Gastrocnemius medialis (tissue), 4 donors: Measurements from ENCODE around the gene HBZ. TPM values are rescaled to one million over a fixed set of nuclear protein-coding genes. Genes with fewer than 3 reads are reported as not detected.

Experiments used
- ATAC-seq, 2 donors: fragments of 150-250 bp; one replicate each; pipeline ENCODE4 v1.9.1; 2016
- DNase-seq, 2 donors: peaks; one replicate each; pipeline ENCODE4 v3.0.0-alpha.2; 2019
- H3K27ac ChIP-seq, 4 donors: fragments of 200-600 bp; sonication (generic); 1 replicate in 1 of 4; 2 replicates in 3 of 4; pipeline ENCODE4 v1.5.1; 2016 to 2018; ENCODE audit warnings: mild to moderate bottlenecking in 2 of 4, moderate library complexity in 1 of 4
- H3K27me3 ChIP-seq, 3 donors: fragments of 200-600 bp; sonication (generic) in 2 of 3; 1 replicate in 1 of 3; 2 replicates in 2 of 3; pipeline versions ENCODE4 v1.5.1 to v1.6.0; 2016 to 2019; ENCODE audit warnings: mild to moderate bottlenecking in 1 of 3, moderate library complexity in 1 of 3
- H3K36me3 ChIP-seq, 2 donors: fragments of 200-600 bp; sonication (generic) in 1 of 2; one replicate each; pipeline ENCODE4 v1.5.1; 2017 to 2018
- H3K4me1 ChIP-seq, 2 donors: fragments of 200-600 bp; sonication (generic) in 1 of 2; one replicate each; pipeline ENCODE4 v1.5.1; 2016 to 2017; ENCODE audit warnings: mild to moderate bottlenecking in 2 of 2
- H3K4me3 ChIP-seq, 4 donors: fragments of 200-600 bp; sonication (generic) in 3 of 4; 1 replicate in 1 of 4; 2 replicates in 3 of 4; pipeline ENCODE4 v1.5.1; 2016 to 2019; ENCODE audit warnings: mild to moderate bottlenecking in 2 of 4
- H3K9me3 ChIP-seq, 3 donors: fragments of 200-600 bp; sonication (generic) in 2 of 3; 1 replicate in 1 of 3; 2 replicates in 2 of 3; pipeline ENCODE4 v1.5.1; 2016 to 2019
- CTCF ChIP-seq, 5 experiments: fragments of 450-650 bp in 3 of 5; fragments of 200-600 bp in 2 of 5; sonication (generic) in 2 of 5; IDR thresholded peaks in 4 of 5; conservative IDR thresholded peaks in 1 of 5; 1 replicate in 4 of 5; 2 replicates in 1 of 5; pipeline ENCODE4 v1.5.1; 2016 to 2019; ENCODE audit warnings: antibody characterized with exemption in 5 of 5, mild to moderate bottlenecking in 3 of 5, moderate library complexity in 3 of 5
- POLR2A ChIP-seq, 2 donors: fragments of 450-650 bp; IDR thresholded peaks; one replicate each; pipeline ENCODE4 v1.6.1; 2017; ENCODE audit warnings: antibody characterized with exemption in 2 of 2, mild to moderate bottlenecking in 2 of 2, moderate library complexity in 2 of 2
- in situ Hi-C, 4 donors: fragments of 200-750 bp; cut with MboI; loops; one replicate each; pipeline versions ENCODE4 v1.15.0 to v1.8.0; 2017; ENCODE audit warnings: low sequenced_read_pairs in 4 of 4
- intact Hi-C: fragments of 100-400 bp; cut with DNase I; formaldehyde crosslinking; loops from one replicate; pipeline ENCODE4 v1.15.1; 2023; ENCODE audit warnings: low total_unique reads
- total RNA-seq, 4 donors: library from RNA; depleted of rRNA; stranded (reverse); fragments of >200 nt; gene quantifications; one replicate each; pipeline versions ENCODE4 v1.1.0 to v1.2.3, GENCODE V29; 2016

HBZ gene
- not detected for total RNA-seq

GRCh38 chr16:152141-153128 lies at the start of gene HBZ:
TSS of gene HBZ (plus strand) at chr16:152644. CDS start at chr16:152910, 266 bp downstream.
- no peak for ATAC-seq
- H3K36me3 ChIP-seq, result no peaks in the 10 kb centered on the region
- DNase-seq, result no peak
- no peak within 1 kb of the TSS for H3K4me3 ChIP-seq
- no peak within 1 kb of the TSS for H3K27ac ChIP-seq
- peaks cover 23 to 47% (median 32%) of the 10 kb centered on the region in 3 donors for H3K27me3 ChIP-seq
- H3K9me3 ChIP-seq, result no peaks in the 10 kb centered on the region
- H3K4me1 ChIP-seq, result peaks cover 6 to 7% of the 10 kb centered on the region in 2 donors
- in situ Hi-C loops (no loop called here), intact Hi-C loops (no loop called here)
- TF ChIP-seq POLR2A (IDR thresholded peaks at IDR 0.05), result no peak
- no peak for TF ChIP-seq CTCF (IDR thresholded peaks at IDR 0.05 in 4 of 5, conservative IDR thresholded peaks at IDR 0.05 in 1 of 5)

- Histone ChIP-seq H3K4me3 (no peak overlapping the region), H3K4me1 (peaks cover 41 to 42% of the 10 kb centered on the region in 2 donors), H3K36me3 (peaks cover 0 to 13% of the 10 kb centered on the region in 2 donors), H3K27me3 (no peaks in the 10 kb centered on the region), H3K27ac (peak overlapping the region; percentile 45 to 88 (median 79)), H3K9me3 (no peaks in the 10 kb centered on the region)
- in situ Hi-C loops, result no loop called here
- TF ChIP-seq POLR2A (IDR thresholded peaks at IDR 0.05) (no peak), CTCF (IDR thresholded peaks at IDR 0.05 in 4 of 5, conservative IDR thresholded peaks at IDR 0.05 in 1 of 5) (no peak)
- DNase-seq, result peak; percentile 37 to 75
- intact Hi-C loops, result no loop called here
- ATAC-seq, result peak; percentile 25 to 39
Measured at GRCh38 chr16:104355-104754, 48.1 kb upstream of the HBZ start.

GRCh38 chr16:104928-105327 lies 47.5 kb upstream of the HBZ start:
- no peak for TF ChIP-seq POLR2A (IDR thresholded peaks at IDR 0.05)
- no peak for TF ChIP-seq CTCF (IDR thresholded peaks at IDR 0.05 in 4 of 5, conservative IDR thresholded peaks at IDR 0.05 in 1 of 5)
- ATAC-seq, result no peak
- no peaks in the 10 kb centered on the region for H3K9me3 ChIP-seq
- in situ Hi-C loops (loop anchor here in 2 of 4 donors (5.0 kb wide), 1 partner anchor 77 kb away; the partner anchor contains the start of gene HBQ1 (in 2 of the 2)), intact Hi-C loops (loop anchor here (5.0 kb wide), 1 partner anchor 247 kb away; the partner anchor contains the start of gene AXIN1)
- H3K27me3 ChIP-seq, result no peaks in the 10 kb centered on the region
- H3K4me1 ChIP-seq, result peaks cover 39 to 41% of the 10 kb centered on the region in 2 donors
- no peak overlapping the region for H3K4me3 ChIP-seq
- peaks cover 0 to 18% of the 10 kb centered on the region in 2 donors for H3K36me3 ChIP-seq
- no peak for DNase-seq
- H3K27ac ChIP-seq, result peak overlapping the region; percentile 45 to 88 (median 79)

GRCh38 chr16:105521-105920 lies 46.9 kb upstream of the HBZ start:
- TF ChIP-seq CTCF (IDR thresholded peaks at IDR 0.05 in 4 of 5, conservative IDR thresholded peaks at IDR 0.05 in 1 of 5) (no peak), POLR2A (IDR thresholded peaks at IDR 0.05) (no peak)
- Histone ChIP-seq H3K4me1 (peaks cover 39 to 41% of the 10 kb centered on the region in 2 donors), H3K27ac (no peak overlapping the region), H3K27me3 (no peaks in the 10 kb centered on the region), H3K4me3 (no peak overlapping the region), H3K36me3 (peaks cover 0 to 24% of the 10 kb centered on the region in 2 donors), H3K9me3 (no peaks in the 10 kb centered on the region)
- in situ Hi-C loops (loop anchor here in 2 of 4 donors (5.0 kb wide), 1 partner anchor 77 kb away; the partner anchor contains the start of gene HBQ1 (in 2 of the 2)), intact Hi-C loops (loop anchor here (5.0 kb wide), 1 partner anchor 247 kb away; the partner anchor contains the start of gene AXIN1)
- DNase-seq (no peak), ATAC-seq (no peak)
